ENCODE data around the gene CROCC2. TPM values are rescaled to one million over a fixed set of nuclear protein-coding genes. Genes with fewer than 3 reads are reported as not detected.

The CROCC2 gene
- total RNA-seq, 1 donor, result not detected

GRCh38 chr2:240997856-240998705, 91.9 kb downstream of the CROCC2 start, which contains the start of gene SNED1:
SNED1 (plus strand) TSS chr2:240998618; CDS start chr2:240998838, 220 bp downstream.
- H3K4me3 ChIP-seq (ENCODE audit: low read depth, low read length), result peak within 1 kb of the TSS; percentile 63
- no peak for TF ChIP-seq CTCF (IDR thresholded peaks at IDR 0.05; ENCODE audit: insufficient read depth, low read depth, low read length)
- DNase-seq (ENCODE audit: low read depth), result peak; percentile 81

GRCh38 chr2:240998706-240998994, 92.5 kb downstream of the CROCC2 start:
- DNase-seq (ENCODE audit: low read depth), result no peak
- peak overlapping the region; percentile 53 for H3K4me3 ChIP-seq (ENCODE audit: low read depth, low read length)
- no peak for TF ChIP-seq CTCF (IDR thresholded peaks at IDR 0.05; ENCODE audit: insufficient read depth, low read depth, low read length)

- no peak for TF ChIP-seq CTCF (IDR thresholded peaks at IDR 0.05; ENCODE audit: insufficient read depth, low read depth, low read length)
- H3K4me3 ChIP-seq (ENCODE audit: low read depth, low read length), result peak overlapping the region; percentile 53
- no peak for DNase-seq (ENCODE audit: low read depth)
These were observed 93.1 kb downstream of the CROCC2 start for GRCh38 chr2:240998995-240999791.

GRCh38 chr2:240999873-241000541, 93.9 kb downstream of the CROCC2 start:
- TF ChIP-seq CTCF (IDR thresholded peaks at IDR 0.05; ENCODE audit: insufficient read depth, low read depth, low read length), result no peak
- peak overlapping the region; percentile 53 for H3K4me3 ChIP-seq (ENCODE audit: low read depth, low read length)
- DNase-seq (ENCODE audit: low read depth), result no peak

GRCh38 chr2:241000831-241001321, 94.7 kb downstream of the CROCC2 start:
- no peak for DNase-seq (ENCODE audit: low read depth)
- H3K4me3 ChIP-seq (ENCODE audit: low read depth, low read length), result no peak overlapping the region
- no peak for TF ChIP-seq CTCF (IDR thresholded peaks at IDR 0.05; ENCODE audit: insufficient read depth, low read depth, low read length)

GRCh38 chr2:241001413-241002274, 95.5 kb downstream of the CROCC2 start:
- H3K4me3 ChIP-seq (ENCODE audit: low read depth, low read length), result no peak overlapping the region
- TF ChIP-seq CTCF (IDR thresholded peaks at IDR 0.05; ENCODE audit: insufficient read depth, low read depth, low read length), result no peak
- DNase-seq (ENCODE audit: low read depth), result no peak
